ENCODE results near the gene ALDH1B1. TPM values are rescaled to one million over a fixed set of nuclear protein-coding genes. Genes with fewer than 3 reads are reported as not detected.
"Not testable (repeated sequence)": the region's sequence is repeated elsewhere in the genome, so short reads cannot be mapped to it uniquely, and the experiment has no call there.

The ALDH1B1 gene
- total and polyA plus RNA-seq, 10 of the 15 experiments (the other 5 are each of a cell fraction or from before 2014, with no cell fraction given): 8.6 to 38.5 (median 30.9) TPM

DNA sequence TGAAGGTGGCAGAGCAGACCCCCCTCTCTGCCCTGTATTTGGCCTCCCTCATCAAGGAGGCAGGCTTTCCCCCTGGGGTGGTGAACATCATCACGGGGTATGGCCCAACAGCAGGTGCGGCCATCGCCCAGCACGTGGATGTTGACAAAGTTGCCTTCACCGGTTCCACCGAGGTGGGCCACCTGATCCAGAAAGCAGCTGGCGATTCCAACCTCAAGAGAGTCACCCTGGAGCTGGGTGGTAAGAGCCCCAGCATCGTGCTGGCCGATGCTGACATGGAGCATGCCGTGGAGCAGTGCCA lies 3.8 kb downstream of the ALDH1B1 start:
- Histone ChIP-seq H3K4me2 (ENCODE audit: control insufficient read depth, insufficient read depth) (no peak overlapping the region), H3K4me1 (ENCODE audit: control insufficient read depth, insufficient read depth, low read length) (peaks cover 3% of the 10 kb centered on the region; the same call in 1 of the 2 replicates), H3K79me2 (ENCODE audit: control insufficient read depth, insufficient read depth, low read length) (peaks cover 10% of the 10 kb centered on the region), H3K27me3 (replicated peaks in 1 of 2; ENCODE audit: control insufficient read depth in 2 of 2, insufficient read depth in 2 of 2, low read length in 1 of 2) (no peaks in the 10 kb centered on the region), H3K9ac (ENCODE audit: control insufficient read depth, insufficient read depth, low read length) (no peak overlapping the region), H4K20me1 (ENCODE audit: control insufficient read depth, insufficient read depth) (no peaks in the 10 kb centered on the region), H3K27ac (ENCODE audit: control insufficient read depth, insufficient read depth) (no peak overlapping the region), H3K9me3 (replicated peaks; ENCODE audit: control insufficient read depth, insufficient read depth, low read length) (no peaks in the 10 kb centered on the region), H3K36me3 (ENCODE audit: control insufficient read depth in 2 of 2, insufficient read depth in 2 of 2, low read length in 1 of 2) (peaks cover 2 to 4% of the 10 kb centered on the region in 2 experiments; a peak in 3 of 4 replicates), H3K4me3 (no peak overlapping the region), H2AFZ (ENCODE audit: control insufficient read depth, low read depth, low read length) (no peak overlapping the region)
- ChIA-PET RAD21 (ENCODE audit: unreplicated experiment) (no interaction called here), CTCF (no interaction called here), SMC1A (ENCODE audit: uncharacterized antibody, unreplicated experiment) (no interaction called here), POLR2A (no interaction called here)
- DNase-seq (ENCODE audit: low read depth, low spot score) (no peak), FAIRE-seq (no peak), ATAC-seq (no peak)
- in situ Hi-C loops (cut with MboI) (loop anchor here (5.0 kb wide), 1 partner anchor 489 kb away; no protein-coding TSS in a partner anchor), intact Hi-C loops (cut with micrococcal nuclease; ENCODE audit: unreplicated experiment) (no loop called here)
- TF ChIP-seq, protein P1, sequence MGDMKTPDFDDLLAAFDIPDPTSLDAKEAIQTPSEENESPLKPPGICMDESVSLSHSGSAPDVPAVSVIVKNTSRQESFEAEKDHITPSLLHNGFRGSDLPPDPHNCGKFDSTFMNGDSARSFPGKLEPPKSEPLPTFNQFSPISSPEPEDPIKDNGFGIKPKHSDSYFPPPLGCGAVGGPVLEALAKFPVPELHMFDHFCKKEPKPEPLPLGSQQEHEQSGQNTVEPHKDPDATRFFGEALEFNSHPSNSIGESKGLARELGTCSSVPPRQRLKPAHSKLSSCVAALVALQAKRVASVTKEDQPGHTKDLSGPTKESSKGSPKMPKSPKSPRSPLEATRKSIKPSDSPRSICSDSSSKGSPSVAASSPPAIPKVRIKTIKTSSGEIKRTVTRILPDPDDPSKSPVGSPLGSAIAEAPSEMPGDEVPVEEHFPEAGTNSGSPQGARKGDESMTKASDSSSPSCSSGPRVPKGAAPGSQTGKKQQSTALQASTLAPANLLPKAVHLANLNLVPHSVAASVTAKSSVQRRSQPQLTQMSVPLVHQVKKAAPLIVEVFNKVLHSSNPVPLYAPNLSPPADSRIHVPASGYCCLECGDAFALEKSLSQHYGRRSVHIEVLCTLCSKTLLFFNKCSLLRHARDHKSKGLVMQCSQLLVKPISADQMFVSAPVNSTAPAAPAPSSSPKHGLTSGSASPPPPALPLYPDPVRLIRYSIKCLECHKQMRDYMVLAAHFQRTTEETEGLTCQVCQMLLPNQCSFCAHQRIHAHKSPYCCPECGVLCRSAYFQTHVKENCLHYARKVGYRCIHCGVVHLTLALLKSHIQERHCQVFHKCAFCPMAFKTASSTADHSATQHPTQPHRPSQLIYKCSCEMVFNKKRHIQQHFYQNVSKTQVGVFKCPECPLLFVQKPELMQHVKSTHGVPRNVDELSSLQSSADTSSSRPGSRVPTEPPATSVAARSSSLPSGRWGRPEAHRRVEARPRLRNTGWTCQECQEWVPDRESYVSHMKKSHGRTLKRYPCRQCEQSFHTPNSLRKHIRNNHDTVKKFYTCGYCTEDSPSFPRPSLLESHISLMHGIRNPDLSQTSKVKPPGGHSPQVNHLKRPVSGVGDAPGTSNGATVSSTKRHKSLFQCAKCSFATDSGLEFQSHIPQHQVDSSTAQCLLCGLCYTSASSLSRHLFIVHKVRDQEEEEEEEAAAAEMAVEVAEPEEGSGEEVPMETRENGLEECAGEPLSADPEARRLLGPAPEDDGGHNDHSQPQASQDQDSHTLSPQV (IDR thresholded peaks at IDR 0.05): no peak
- no peak for TF ChIP-seq YY1 (IDR thresholded peaks at IDR 0.05; ENCODE audit: low read depth, low read length)
- no peak for TF ChIP-seq ZNF207 (IDR thresholded peaks at IDR 0.05; ENCODE audit: borderline replicate concordance)
- TF ChIP-seq, protein P2, sequence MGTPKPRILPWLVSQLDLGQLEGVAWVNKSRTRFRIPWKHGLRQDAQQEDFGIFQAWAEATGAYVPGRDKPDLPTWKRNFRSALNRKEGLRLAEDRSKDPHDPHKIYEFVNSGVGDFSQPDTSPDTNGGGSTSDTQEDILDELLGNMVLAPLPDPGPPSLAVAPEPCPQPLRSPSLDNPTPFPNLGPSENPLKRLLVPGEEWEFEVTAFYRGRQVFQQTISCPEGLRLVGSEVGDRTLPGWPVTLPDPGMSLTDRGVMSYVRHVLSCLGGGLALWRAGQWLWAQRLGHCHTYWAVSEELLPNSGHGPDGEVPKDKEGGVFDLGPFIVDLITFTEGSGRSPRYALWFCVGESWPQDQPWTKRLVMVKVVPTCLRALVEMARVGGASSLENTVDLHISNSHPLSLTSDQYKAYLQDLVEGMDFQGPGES (IDR thresholded peaks at IDR 0.05): no peak
- no peak for TF ChIP-seq SUPT20H (IDR thresholded peaks at IDR 0.05; ENCODE audit: borderline replicate concordance, control insufficient read depth, low read depth, low read length)
- no peak for TF ChIP-seq RAD51 (IDR thresholded peaks at IDR 0.05)
- TF ChIP-seq RAD21 (IDR thresholded peaks at IDR 0.05; ENCODE audit: insufficient read depth, low read depth, low read length): no peak
- TF ChIP-seq CBX3 (IDR thresholded peaks at IDR 0.05; ENCODE audit: borderline replicate concordance, low read depth): no peak
- 89% methylated on average over 10 of the region's 10 CpGs for WGBS (ENCODE audit: insufficient coverage, insufficient replicate concordance, low lambda C conversion rate, missing lambda C conversion rate)
- no TSS peak for BruUV-seq (replicated peaks)

DNA sequence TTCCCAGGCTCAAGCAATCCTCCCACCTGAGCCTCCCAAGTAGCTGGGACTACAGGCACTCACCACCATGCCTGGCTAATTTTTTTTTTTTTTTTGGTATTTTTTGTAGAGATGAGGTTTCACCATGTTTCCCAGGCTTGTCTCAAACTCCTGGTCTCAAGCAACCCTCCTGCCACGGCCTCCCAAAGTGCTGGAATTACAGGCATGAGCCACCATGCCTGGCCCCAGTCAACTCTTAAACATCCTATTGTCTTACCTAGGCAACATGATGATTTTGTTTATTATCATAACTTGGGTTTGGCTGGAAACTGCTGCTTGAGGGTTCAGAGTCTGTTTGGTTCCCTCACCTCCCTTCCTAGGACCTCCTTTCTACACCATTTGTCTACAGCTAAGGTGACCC lies 6.7 kb downstream of the ALDH1B1 start:
- DNase-seq (ENCODE audit: low read depth, low spot score); FAIRE-seq; H4K20me1 ChIP-seq (ENCODE audit: control insufficient read depth, insufficient read depth); intact Hi-C loops (cut with micrococcal nuclease; ENCODE audit: unreplicated experiment); H3K4me1 ChIP-seq (ENCODE audit: control insufficient read depth, insufficient read depth, low read length); H3K9me3 ChIP-seq (replicated peaks; ENCODE audit: control insufficient read depth, insufficient read depth, low read length); H2AFZ ChIP-seq (ENCODE audit: control insufficient read depth, low read depth, low read length); H3K4me2 ChIP-seq (ENCODE audit: control insufficient read depth, insufficient read depth); H3K79me2 ChIP-seq (ENCODE audit: control insufficient read depth, insufficient read depth, low read length); POLR2A ChIA-PET; SMC1A ChIA-PET (ENCODE audit: uncharacterized antibody, unreplicated experiment); BruUV-seq (replicated peaks); H3K27me3 ChIP-seq (replicated peaks in 1 of 2; ENCODE audit: control insufficient read depth in 2 of 2, insufficient read depth in 2 of 2, low read length in 1 of 2); H3K4me3 ChIP-seq; H3K27ac ChIP-seq (ENCODE audit: control insufficient read depth, insufficient read depth); H3K9ac ChIP-seq (ENCODE audit: control insufficient read depth, insufficient read depth, low read length); ATAC-seq; H3K36me3 ChIP-seq (ENCODE audit: control insufficient read depth in 2 of 2, insufficient read depth in 2 of 2, low read length in 1 of 2): not testable (repeated sequence)
- RAD21 ChIA-PET (ENCODE audit: unreplicated experiment): interaction anchor here (1.2 to 3.2 kb wide), 3 partner anchors 10 to 29 kb away, joined by 4 to 17 read pairs (median 4); no protein-coding TSS in a partner anchor
- CTCF ChIA-PET: interaction anchor here (0.7 to 3.0 kb wide), 3 partner anchors 9 to 29 kb away, joined by 5 to 13 read pairs (median 7); no protein-coding TSS in a partner anchor
- WGBS (ENCODE audit: insufficient coverage, insufficient replicate concordance, low lambda C conversion rate, missing lambda C conversion rate): 56% methylated on average over 1 of the region's 1 CpG
- in situ Hi-C loops (cut with MboI): loop anchor here (5.0 kb wide), 1 partner anchor 492 kb away; no protein-coding TSS in a partner anchor
